Left lobe of liver (tissue), 2 donors: ENCODE data around the gene FIBCD1. TPM values are rescaled to one million over a fixed set of nuclear protein-coding genes. Genes with fewer than 3 reads are reported as not detected.

Experiments used
- ATAC-seq: fragments of 200-7000 bp; cut with Tn5 transposase; one replicate; pipeline ENCODE4 v1.9.1; 2020; ENCODE audit warnings: mild to moderate bottlenecking, moderate library complexity
- DNase-seq: peaks from one replicate; pipeline ENCODE4 v3.0.0-alpha.2; 2020; ENCODE audit warnings: low spot score
- total RNA-seq: library from RNA; stranded (reverse); gene quantifications from one replicate; pipeline ENCODE4 v1.2.1, GENCODE V29; 2021
- donor health status: DM: no; HTN: no; CAD: no; lungs with moderate emphysema.
- donor health status: DM: no; HTN: yes; CAD: no.

The FIBCD1 gene, protein sequence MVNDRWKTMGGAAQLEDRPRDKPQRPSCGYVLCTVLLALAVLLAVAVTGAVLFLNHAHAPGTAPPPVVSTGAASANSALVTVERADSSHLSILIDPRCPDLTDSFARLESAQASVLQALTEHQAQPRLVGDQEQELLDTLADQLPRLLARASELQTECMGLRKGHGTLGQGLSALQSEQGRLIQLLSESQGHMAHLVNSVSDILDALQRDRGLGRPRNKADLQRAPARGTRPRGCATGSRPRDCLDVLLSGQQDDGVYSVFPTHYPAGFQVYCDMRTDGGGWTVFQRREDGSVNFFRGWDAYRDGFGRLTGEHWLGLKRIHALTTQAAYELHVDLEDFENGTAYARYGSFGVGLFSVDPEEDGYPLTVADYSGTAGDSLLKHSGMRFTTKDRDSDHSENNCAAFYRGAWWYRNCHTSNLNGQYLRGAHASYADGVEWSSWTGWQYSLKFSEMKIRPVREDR
- total RNA-seq = not detected

DNA sequence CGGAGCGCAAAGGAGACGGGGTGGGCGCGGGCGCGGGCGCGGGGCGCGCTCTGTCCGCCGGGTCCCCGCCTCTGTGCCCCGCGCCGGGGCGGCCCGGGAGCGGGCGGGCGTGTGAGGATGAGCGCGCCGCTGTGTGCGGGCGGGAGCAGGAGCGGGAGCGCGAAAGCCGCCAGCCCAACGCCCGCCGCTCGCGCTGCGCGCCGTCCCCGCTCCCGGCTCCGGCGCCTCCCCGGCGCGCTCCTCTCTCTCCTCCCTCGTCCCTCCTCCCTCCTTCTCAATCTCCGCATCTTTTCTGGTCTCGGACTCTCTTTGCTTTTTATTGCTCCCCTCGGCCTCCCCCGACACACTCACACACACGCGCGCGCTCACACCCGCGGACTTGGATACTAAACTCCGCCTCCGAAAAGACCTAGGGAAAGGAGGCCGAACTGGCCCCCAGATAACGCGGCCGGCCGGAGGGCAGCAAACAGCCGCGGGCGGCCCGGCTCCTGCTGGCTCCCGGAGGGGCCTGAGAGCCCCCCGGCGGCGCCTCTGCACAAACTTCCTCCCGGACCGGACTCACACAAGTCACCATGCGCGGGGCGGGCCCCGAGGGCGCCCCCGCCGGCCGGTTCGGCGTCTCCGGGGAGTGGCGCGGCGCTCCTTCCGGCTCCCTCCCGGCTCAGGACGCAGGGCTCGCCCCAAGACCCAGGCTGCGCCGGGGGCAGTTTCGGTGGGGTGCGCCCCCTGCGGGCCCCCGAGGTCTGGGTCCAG lies at the start of gene FIBCD1:
Gene FIBCD1, minus strand, starts transcription at position 596 of the 753 bp plus-strand sequence. CDS start 640 bp downstream, outside the sequence.
- ATAC-seq (no peak), DNase-seq (no peak)

DNA sequence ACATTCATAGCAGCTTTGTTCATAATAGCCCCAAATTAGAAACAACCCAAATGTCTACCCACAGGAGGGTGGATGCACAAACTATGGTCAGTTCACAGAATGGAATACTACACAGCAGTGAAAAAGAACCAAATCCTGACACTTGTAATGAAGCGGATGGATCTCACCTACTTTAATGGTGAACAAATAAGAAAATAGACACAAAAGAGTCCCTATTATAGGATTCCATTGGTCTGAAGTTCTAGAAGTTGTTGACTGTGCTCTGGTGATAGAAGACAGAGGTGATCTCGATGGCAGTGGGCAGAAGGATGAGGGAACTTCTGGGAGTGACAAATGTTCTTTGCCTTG lies 49.3 kb upstream of the FIBCD1 start:
- DNase-seq (no peak), ATAC-seq (no peak)

DNA sequence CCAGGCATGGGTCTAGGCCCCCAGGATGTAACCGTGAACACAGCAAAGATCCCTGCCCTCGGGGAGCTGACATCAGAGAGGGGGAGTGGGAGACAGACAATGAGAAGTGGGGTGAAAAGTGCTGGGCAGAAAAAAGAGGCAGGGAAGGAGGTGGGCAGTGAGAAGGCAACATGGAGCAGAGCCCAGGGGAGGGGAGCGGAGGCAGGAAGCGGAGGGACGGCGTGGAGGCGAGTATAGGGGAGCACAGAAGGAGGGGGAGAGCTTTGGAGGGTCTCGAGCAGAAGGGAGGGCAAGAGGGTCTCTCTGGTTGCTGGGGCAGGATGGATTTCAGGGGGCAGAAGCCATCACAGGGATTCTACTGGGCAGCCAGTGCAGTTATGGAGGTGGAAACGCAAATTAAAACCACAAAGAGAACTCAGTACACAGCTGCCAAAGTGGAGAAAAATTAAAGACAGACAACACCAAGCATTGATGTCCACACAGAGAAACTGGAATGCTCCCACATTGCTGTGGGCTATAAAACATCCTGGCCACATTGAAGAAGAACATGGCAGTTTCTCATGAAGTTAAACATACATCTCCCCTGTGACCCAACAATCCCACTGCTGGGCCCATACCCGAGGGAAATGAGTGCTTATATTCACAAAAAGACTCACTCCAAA lies 48.8 kb upstream of the FIBCD1 start:
- DNase-seq (no peak), ATAC-seq (no peak)

DNA sequence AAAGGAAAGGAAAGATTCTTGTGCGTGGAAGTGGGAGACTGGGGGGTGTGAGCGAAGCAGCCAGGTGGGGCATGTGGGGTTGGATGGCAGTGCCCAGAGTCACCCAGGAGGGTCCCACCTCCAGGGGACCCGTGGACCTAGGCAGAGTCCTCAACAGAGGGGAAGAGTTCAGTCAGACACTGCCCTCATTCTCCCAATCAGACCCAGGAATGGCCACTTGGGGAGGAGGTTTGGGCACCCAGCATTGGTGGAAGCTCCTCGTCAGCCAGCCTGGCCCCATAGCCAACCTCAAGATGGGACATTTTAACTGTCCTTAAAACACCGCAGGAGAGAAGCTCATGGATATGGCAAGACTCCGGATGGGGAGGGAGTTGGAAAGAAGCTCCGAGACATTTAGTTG lies 48.0 kb upstream of the FIBCD1 start:
- ATAC-seq (no peak), DNase-seq (no peak)

DNA sequence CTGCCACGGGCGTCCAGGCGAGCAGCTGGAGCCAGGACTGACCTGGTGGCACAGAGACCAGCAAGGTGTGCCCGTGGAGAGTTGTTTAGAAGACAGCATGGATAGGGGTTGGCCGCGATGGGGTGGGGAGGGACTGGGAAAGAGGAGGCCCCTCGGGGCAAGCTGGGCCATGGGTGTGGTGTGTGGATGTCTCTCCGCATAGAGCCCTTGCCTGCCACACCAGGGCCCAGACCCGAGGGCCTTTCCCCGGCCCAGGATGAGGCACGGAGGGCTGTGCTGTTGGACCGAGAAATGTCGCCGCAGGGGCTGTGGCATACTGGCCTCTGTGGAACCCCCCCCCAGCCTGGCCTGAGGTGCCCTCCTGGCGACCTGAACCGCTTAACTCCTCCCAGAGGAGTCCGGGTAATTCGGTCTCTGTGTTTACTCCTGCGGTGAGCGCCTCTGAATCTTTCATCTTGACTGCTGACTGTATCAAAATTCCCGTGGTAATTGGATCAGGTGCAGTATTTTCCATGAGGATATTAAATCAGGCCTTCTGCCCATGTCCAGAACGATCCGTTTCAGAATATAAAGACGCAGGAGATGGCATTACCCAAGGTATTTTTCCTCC lies 47.4 kb upstream of the FIBCD1 start:
- DNase-seq = no peak
- ATAC-seq = no peak

DNA sequence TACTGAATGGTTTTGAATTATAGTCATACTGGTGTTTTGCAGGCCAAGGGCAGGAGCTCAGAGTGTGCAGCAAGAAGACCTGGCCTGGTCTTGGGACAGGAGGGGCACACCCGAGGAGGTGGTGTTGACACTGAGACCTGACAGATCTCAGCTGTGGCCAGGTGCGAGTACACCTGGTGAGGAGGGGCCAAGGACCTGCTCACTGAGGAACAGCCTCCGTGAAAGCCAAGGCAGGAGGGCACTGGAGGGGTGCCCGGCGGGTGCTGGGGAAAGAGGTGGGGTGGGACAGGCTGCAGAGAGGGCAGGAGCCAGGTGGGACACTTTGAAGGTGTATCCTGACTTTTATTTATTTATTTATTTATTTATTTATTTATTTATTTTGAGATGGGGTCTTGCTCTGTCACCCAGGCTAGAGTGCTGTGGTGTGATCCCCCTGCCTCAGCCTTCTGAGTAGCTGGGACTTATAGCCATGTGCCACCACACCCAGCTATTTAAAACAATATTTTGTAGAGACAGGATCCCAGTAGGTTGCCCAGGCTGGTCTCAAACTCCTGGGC lies 46.6 kb upstream of the FIBCD1 start:
- ATAC-seq (no peak), DNase-seq (no peak)

DNA sequence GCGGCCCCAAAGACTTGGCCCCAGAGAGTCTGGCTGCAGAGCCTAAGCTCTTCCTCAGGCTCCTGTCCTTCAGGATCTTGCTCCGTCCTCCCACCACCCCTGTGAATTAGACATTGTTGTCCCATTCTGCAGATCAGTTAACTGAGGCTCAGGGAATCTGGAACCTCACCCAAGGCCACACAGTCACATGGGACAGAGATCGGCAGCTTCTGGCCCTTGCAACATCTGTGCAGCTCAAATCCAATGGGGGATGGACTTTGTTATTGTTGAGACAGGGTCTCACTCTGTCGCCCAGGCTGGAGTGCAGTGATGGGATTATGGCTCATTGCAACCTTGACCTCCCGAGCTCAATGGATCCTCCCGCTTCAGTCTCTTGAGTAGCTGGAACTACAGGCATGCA lies 46.0 kb upstream of the FIBCD1 start:
- ATAC-seq (no peak), DNase-seq (no peak)

DNA sequence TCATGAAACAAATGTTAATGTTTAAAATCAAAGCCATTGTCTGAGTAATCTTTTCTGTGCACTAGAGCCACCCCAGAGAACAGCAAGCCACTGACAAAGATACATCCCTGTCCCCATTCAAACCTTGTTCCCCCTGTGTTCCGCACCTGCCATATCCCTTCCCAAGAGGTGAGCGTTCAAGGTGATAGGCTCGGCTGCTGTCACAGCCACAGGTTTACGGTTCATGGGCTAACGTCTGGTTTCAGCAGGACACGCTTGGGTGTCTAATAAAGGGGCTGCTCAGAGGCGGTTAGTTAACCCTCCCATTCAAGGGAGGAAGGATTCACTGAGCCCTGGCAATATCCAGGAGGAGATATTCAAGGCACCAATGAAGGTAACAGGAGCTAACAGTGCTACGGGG lies 45.5 kb upstream of the FIBCD1 start:
- ATAC-seq (no peak), DNase-seq (no peak)

DNA sequence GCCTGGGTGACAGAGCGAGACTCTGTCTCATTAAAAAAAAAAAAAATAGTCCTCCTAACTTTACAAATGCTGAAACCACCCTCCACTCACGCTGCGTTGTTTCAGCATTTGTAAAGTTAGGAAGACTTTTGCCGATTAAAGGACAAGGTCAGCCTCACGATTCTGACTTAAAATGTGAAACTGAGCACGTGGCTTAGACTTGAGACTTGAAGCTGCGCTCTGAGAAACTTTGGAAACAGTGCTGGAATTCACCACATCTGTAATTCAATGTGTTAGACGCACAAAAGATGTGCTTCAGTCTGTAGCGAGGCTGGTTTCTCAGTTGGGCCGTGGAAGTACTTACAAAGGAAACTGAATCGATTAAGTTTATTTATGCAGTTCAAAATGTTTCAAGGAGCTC lies 44.9 kb upstream of the FIBCD1 start:
- ATAC-seq = no peak
- no peak for DNase-seq

DNA sequence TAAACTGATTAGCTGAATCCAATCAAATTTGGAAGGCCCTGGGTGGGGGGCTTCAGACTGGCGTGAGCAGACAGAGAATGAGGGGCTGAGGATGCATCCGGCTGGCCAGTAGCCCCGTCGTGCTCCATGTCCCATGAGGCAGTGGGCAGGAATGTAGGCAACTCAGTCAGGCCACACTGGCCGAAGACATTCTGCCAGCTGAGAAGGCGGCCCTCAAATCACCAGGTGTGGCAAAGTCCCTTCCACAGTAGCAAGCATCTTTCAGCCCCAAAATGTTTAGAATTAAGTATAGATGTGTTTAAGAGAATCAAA lies 44.3 kb upstream of the FIBCD1 start:
- DNase-seq (no peak), ATAC-seq (no peak)

DNA sequence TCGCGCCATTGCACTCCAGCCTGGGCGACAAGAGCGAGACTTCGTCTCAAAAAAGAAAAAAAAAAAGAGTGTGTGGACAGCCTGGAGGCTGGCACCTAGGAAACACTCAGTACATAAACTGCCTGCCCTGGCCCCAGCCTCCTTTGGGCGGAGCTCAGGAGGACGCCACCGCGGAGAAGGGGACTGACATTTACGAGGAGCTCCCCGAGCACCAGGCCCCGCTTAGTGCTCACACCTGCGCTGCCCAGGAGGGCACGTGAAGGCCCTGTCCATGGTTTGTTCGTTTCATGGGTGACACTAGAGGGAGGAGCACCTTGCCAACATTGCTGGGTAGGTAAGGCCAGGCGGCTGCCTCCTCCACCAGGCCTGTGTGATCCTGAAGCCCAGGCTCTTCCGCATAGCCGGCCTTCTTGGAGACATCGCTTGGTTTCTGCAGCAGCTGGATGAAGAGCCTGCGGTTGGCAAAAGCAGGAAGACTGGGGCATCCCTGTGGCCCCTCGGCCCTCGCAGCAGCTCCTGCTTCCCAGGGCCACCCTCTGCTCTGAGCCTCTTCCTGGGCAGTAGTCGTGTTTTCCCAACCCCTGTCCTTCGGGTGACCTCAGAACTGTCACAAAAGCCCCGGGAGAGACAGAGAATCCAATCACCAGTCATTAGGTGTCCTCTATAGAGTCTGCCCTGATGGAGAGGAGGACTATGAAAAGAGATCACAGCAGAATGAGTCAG lies 43.8 kb upstream of the FIBCD1 start:
- DNase-seq = no peak

DNA sequence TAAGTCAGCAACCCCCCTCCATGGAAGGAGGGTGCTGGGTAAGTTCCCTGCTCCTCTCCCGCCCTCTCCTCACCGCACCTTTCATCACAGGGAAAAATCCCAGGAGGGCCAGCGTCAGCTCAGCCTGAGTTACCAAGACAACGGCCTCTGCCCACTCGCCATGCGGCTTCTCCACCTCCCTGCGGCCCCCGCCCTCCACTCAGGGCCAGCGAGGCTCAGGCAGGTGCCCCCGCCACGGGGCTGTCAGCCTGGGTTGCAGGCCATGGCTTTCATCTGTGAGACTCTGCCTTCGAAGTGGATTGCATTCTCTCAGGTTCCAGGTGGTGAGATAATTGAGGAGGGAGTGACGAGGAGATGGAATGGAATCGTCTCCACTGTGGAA lies 42.7 kb upstream of the FIBCD1 start:
- no peak for DNase-seq
- no peak for ATAC-seq

More for the DNA sequence above, 43.8 kb upstream of the FIBCD1 start:
- ATAC-seq = no peak

DNA sequence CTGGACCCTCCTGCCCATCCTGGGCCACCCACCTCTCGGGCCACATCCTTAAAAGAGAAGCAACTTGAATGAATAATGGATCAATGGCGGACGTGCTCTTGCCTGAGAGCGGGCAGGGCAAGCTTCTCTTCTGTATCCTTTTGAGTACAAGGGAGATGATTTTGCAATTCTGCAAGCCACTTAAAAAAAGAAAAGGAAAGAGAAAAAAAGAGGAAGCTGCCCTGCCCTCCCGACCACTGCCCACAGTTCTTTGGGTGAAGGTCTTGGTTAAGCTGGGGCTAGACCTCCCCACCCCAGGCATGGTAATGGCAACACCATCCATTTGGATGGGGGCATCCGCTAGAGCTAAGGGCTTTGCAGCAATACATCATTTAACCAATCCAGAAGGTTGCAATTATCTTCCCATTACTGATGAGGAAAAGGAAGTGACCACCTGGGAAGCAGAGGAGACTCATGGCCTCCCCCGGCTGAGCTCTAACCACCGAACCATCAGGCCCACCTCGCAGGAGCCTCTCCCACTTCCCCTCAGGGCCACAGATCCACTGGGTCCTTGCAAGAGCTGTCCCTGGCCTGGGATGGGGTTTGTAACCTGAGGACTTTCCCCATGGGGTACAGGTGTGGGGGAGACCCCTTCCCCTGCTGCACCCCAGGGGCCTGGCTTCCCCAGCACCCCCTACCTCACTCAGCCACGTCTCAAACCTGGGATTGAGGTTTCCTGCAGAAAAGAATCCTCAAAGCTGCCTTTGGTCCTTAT lies 42.1 kb upstream of the FIBCD1 start:
- DNase-seq = no peak
- ATAC-seq = no peak

DNA sequence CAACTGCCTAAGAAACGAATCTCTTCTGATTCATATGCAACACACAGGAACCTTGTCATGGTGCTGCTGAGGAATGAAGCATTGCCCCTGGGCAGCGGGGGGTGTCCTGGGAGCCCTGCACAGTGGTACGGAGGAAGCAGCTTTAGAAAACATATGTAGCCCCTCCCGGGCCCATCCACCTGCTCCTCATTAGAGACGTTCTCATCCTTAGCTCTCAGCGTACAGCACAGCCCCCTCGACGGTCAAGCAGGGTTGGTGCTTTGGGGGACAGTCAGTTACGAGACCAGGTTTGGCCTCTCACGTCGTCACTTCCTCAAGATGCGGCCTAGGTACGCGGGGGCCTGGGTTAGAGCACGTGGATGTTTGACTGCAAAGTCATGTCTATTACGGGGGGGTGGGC lies 41.5 kb upstream of the FIBCD1 start:
- no peak for DNase-seq
- ATAC-seq = no peak

DNA sequence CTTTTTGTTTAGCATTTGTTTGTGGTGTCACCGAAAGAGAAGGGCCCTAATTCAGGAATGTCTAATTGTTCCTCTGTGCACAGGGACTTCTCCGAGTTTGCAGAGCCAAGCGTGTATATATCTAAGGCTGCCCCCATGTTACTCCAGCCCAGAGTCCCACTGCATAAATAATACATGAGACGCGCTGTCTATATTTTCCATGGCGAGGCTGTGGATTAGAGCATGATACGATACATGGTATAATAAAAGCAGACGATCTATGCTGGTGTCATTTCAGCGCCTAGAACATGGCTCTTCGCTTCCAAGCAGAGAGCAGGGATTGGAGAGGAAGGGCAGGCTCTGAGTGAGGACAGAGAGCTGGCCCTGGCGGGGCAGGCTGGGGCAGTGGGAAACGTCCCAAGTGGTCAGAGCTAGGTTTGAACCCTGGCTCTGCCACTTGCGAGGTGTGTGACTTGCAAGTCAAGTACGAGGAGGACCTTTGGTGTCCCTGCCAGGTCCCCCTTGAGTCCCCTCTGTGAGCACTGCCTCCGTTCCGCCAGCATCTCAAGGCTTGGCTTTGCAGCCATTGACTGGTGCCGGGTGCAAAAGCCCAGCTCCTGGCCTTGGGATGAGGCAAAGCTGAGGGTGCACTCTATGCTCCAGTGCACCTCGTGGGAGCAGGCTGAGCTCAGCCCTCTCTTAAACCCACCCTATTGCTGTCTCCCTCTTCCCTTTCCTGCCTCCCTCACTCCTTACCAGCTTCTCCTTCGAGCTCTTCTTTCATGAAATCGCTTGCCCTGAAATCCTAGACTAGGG lies 40.7 kb upstream of the FIBCD1 start:
- ATAC-seq (no peak), DNase-seq (no peak)

DNA sequence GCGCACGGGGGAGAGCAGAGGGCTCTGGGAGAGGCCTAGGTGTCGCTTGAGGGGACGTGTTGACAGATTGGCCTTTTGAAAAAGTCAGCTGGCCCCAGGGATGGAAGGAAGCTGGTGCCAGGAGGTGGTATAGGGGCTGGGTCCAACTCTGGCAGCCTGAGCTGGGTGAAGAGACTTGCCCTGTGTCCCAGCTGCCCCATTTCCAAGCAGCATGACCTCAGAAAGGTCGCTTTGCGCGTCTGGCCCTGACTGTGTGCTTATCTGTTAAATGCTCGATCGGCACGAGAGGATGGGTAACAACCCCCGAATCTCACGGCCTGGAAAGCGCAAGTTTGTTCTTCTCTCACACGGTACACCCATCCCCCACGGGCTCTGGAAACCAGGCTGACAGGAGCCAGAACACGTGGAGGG lies 38.8 kb upstream of the FIBCD1 start:
- no peak for ATAC-seq
- no peak for DNase-seq

DNA sequence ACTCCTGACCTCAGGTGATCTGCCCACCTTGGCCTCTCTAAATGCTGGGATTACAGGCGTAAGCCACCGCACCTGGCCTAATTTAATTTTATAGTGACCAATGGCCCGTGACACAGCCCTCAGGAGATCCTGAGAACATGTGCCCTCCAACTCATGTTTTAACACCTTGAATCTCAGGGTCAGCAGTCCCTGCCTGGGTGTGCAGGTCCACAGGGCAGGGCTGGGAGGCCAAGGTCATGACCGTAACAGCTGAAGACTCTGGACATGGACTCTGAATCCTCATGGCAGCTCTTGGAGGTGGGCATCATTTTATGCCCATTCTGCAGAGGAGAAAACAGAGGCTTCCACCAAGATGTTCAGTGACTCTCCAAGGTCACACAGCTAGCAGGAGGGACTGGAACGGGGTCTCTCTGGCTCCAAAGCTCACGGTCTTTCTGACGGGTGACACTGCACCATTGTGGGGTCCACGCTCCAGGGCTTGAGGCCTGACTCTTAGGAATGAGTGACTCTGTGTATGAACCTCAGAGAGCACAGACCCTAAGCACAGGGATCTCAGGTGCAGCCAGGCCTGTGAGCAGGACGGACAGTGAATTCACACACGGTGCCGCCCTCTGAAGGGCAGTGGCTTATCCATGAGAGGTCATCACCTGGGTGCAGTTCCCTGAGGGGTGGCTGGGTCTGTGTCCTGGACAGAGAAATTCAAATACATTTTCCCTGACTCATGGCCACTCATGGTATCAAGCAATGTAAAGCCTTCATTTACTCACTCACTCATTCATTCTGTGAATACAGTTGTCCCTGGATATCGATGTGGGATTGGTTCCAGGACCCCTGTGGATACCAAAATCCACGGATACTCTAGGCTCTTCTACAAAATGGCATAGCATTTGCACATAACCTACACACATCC lies 37.1 kb upstream of the FIBCD1 start:
- ATAC-seq (no peak), DNase-seq (no peak)

DNA sequence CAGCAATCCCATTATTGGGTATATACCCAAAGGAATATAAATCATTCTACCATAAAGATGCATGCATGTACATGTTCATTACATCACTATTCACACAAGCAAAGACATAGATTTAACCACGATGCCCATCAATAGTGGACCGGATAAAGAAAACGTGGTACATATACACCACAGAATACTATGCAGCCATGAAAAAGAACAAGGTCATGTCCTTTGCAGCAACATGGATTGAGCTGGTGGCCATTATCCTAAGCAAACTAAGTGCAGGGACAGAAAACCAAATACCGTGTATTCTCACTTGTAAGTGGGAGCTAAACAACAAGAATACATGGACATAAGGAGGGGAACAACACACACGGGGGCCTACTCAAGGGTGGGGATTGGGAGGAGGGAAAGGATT lies 36.1 kb upstream of the FIBCD1 start:
- DNase-seq = no peak
- no peak for ATAC-seq
